Lower leg skin (tissue), 3 donors: ENCODE results near the gene TUBD1.

Source experiments
- CTCF ChIP-seq, 3 donors: fragments of 450-650 bp; IDR thresholded peaks; one replicate each; pipeline ENCODE4 v1.5.1; 2016; ENCODE audit warnings: antibody characterized with exemption in 3 of 3, mild to moderate bottlenecking in 3 of 3, moderate library complexity in 2 of 3
- POLR2A ChIP-seq, 2 donors: fragments of 450-650 bp; IDR thresholded peaks; one replicate each; pipeline ENCODE4 v1.6.1; 2016 to 2017; ENCODE audit warnings: antibody characterized with exemption in 2 of 2, mild to moderate bottlenecking in 1 of 2, moderate library complexity in 1 of 2

GRCh38 chr17:59848385-59848668 is 44.4 kb downstream of the TUBD1 start:
- no peak for TF ChIP-seq CTCF (IDR thresholded peaks at IDR 0.05)
- TF ChIP-seq POLR2A (IDR thresholded peaks at IDR 0.05): no peak
